ENCODE results near the gene PTPDC1.

Gene PTPDC1

GRCh38 chr9:94097788-94098414, 13.6 kb downstream of the PTPDC1 start:
- TF ChIP-seq, protein P1, sequence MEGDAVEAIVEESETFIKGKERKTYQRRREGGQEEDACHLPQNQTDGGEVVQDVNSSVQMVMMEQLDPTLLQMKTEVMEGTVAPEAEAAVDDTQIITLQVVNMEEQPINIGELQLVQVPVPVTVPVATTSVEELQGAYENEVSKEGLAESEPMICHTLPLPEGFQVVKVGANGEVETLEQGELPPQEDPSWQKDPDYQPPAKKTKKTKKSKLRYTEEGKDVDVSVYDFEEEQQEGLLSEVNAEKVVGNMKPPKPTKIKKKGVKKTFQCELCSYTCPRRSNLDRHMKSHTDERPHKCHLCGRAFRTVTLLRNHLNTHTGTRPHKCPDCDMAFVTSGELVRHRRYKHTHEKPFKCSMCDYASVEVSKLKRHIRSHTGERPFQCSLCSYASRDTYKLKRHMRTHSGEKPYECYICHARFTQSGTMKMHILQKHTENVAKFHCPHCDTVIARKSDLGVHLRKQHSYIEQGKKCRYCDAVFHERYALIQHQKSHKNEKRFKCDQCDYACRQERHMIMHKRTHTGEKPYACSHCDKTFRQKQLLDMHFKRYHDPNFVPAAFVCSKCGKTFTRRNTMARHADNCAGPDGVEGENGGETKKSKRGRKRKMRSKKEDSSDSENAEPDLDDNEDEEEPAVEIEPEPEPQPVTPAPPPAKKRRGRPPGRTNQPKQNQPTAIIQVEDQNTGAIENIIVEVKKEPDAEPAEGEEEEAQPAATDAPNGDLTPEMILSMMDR (IDR thresholded peaks at IDR 0.05), result no peak

- TF ChIP-seq, protein P1 (IDR thresholded peaks at IDR 0.05), result no peak
These were observed 16.1 kb downstream of the PTPDC1 start for GRCh38 chr9:94100152-94100879.

DNA sequence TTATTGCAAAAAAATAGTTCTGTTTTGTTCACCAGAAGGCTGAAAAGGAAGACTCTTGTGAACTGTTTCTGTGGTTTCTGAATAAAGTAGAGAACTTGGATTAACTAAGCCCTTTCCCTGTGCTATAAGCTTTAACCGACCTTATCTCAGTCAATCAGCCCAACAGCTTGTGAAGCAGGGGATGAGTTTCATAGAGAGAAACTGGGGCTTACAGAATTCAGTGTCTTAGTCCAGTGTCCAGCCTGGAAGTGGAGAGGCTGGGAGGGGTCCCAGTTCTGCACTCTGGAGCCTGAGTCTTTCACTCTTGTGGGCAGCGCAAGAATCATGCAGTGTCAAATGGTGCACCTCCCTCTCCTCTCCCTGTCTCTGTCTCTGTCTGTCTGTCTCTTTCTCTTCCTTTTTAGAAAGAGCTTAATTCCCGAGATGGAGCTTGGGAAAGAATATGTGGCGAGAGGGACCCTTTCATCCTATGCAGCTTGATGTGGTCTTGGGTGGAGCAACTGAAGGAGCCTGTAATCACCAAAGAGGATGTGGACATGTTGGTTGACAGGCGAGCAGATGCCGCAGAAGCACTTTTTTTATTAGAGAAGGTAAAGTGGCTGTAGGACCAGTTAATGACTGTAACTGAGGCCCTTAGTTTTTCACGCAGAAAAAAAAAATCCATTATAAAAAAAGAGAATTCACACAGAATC, 17.0 kb downstream of the PTPDC1 start:
- TF ChIP-seq, protein P1 (IDR thresholded peaks at IDR 0.05), result no peak

DNA sequence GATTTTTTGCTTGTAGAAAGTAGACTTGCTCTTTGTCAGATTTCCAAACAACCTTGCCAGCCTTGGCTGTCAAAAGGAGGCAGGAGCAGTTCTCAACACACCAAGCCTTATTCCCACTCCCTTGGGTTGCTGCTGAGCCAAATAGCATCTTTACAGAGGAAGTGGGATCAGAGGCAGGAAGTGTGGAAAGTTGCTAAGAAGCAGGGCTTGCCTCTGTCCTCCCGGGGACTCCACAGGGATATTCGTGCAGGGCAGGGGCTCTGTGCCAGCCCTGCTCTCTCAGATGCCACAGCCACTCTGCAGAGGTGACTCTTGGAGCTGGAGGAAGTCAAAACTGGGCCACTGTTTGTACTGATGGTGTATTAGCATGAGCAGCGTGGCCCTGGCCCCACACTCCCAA, 24.3 kb downstream of the PTPDC1 start:
- TF ChIP-seq, protein P1 (IDR thresholded peaks at IDR 0.05), result no peak

GRCh38 chr9:94110821-94111252, 26.6 kb downstream of the PTPDC1 start:
- TF ChIP-seq, protein P1 (IDR thresholded peaks at IDR 0.05), result no peak

DNA sequence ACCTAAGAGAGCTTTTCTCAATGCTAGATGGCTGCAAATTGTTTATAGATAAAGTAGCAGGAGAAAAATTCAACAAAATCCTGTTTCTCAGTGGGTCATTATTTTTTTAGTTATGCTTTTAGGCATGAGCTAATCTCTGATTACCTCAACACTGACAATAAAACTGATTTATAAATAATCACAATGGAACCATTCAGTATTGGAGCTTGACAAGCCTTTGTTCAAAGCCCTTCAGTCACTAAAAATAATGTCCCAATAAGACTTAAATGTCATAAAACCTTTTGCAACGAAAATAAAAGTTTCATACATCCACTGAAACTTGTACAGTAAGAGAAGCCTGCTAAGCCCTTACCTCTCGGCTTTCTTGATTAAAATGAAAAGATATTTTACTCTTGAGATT, 27.2 kb downstream of the PTPDC1 start:
- TF ChIP-seq, protein P1 (IDR thresholded peaks at IDR 0.05), result no peak

DNA sequence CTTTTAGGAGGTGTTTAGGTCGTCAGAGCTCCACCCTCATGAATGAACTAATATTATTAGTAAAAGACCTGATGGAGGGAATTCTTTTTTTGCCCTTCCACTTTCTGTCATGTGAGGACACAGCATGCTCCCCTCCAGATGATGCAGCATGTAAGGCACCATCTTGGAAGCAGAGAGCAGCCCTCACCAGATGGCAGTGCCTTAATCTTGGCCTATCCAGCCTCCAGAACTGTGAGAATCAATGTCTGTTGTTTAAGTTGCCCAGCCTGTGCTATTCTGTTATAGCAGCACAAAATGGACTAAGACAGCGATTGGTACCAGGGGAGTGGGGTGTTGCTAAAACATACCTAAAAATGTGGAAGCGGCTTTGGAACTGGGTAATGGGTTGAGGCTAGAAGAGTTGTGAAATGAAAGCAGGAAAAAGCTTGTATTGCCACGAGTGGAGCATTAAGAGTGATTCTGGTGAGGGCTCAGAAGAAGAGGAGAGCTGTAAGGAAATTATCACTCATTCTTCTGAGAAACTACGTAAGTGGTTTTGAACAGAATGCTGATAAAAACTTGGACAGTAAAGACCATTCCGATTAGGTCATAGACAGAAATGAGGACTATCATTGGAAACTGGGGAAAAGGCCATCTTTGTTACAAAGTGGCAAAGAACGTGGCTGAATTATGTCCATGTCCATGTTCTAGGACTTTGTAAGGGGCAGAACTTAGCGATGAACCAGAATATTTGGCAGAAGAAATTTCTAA, 28.6 kb downstream of the PTPDC1 start:
- TF ChIP-seq, protein P1 (IDR thresholded peaks at IDR 0.05), result no peak

Measured in LNCAP (cell line).